OCI-LY7 (cell line): ENCODE measurements around the gene MDH2. TPM values are rescaled to one million over a fixed set of nuclear protein-coding genes. Genes with fewer than 3 reads are reported as not detected.

ENCODE experiments used
- BruUV-seq: library from RNA; stranded (reverse); fragments of 400-500 nt; replicated peaks from 2 replicates; lab custom pipeline; 2021; lab: Mats Ljungman, UMichigan
- CTCF ChIA-PET: fragments of 300-600 bp; sonication (Branson Sonifier 250); formaldehyde crosslinking; loops from one replicate; lab custom pipeline; 2022; ENCODE audit warnings: antibody characterized with exemption; ENCODE audit not compliant: unreplicated experiment; lab: Charles Lee
- POLR2A ChIA-PET: fragments of 300-600 bp; sonication (Branson Sonifier 250); formaldehyde crosslinking; loops from one replicate; lab custom pipeline; 2022; ENCODE audit warnings: antibody characterized with exemption; lab: Charles Lee
- DNase-seq: peaks from one replicate; pipeline ENCODE4 v3.0.0-alpha.2; 2015; ENCODE audit warnings: low spot score
- H2AFZ ChIP-seq: fragments of 200-600 bp; sonication (generic), shearing (Covaris generic); 2 replicates; pipeline ENCODE4 v1.6.1; 2014; ENCODE audit warnings: mild to moderate bottlenecking, antibody characterized with exemption, low read length, moderate library complexity
- H3K27ac ChIP-seq: fragments of 200-600 bp; sonication (generic); 2 replicates; pipeline ENCODE4 v1.5.1; 2014; ENCODE audit warnings: mixed run types, low read depth, mild to moderate bottlenecking, moderate library complexity, low read length, inconsistent platforms; ENCODE audit not compliant: poor library complexity, severe bottlenecking
- H3K36me3 ChIP-seq: fragments of 200-600 bp; sonication (generic); 2 replicates; pipeline ENCODE4 v1.6.1; 2014; ENCODE audit warnings: mild to moderate bottlenecking, antibody characterized with exemption, low read length, moderate library complexity, mixed read lengths; ENCODE audit not compliant: insufficient read depth
- H3K4me1 ChIP-seq: fragments of 200-600 bp; sonication (generic); 2 replicates; pipeline ENCODE4 v1.5.1; 2014; ENCODE audit warnings: mild to moderate bottlenecking, low read length; ENCODE audit not compliant: insufficient read depth, poor library complexity, severe bottlenecking
- H3K4me2 ChIP-seq: fragments of 200-600 bp; sonication (generic); 2 replicates; pipeline ENCODE4 v1.6.1; 2014; ENCODE audit warnings: mild to moderate bottlenecking, low read length
- H3K4me3 ChIP-seq: fragments of 200-600 bp; sonication (generic); 2 replicates; pipeline ENCODE4 v1.5.1; 2014; ENCODE audit warnings: mild to moderate bottlenecking, low read depth, low read length; ENCODE audit not compliant: poor library complexity, severe bottlenecking
- H3K79me2 ChIP-seq: fragments of 200-600 bp; sonication (generic); 2 replicates; pipeline ENCODE4 v1.6.1; 2016; ENCODE audit warnings: low read depth, mild to moderate bottlenecking, low read length, moderate library complexity, mixed read lengths; ENCODE audit not compliant: insufficient read depth
- H3K9me2 ChIP-seq: fragments of 200-600 bp; sonication (generic); 2 replicates; pipeline ENCODE4 v1.6.1; 2016; ENCODE audit warnings: mild to moderate bottlenecking, low read length, mixed read lengths; ENCODE audit not compliant: insufficient read depth
- H3K9me3 ChIP-seq: fragments of 200-600 bp; sonication (generic); 2 replicates; pipeline ENCODE4 v1.6.1; 2014; ENCODE audit warnings: mild to moderate bottlenecking, mixed run types, low read length, mixed read lengths
- H4K20me1 ChIP-seq: fragments of 200-600 bp; sonication (generic); 2 replicates; pipeline ENCODE4 v1.6.1; 2014; ENCODE audit warnings: mild to moderate bottlenecking, antibody characterized with exemption, low read length, moderate library complexity, mixed read lengths; ENCODE audit not compliant: insufficient read depth
- EZH2phosphoT487 ChIP-seq: fragments of 200-600 bp; sonication (generic); IDR thresholded peaks from 2 replicates; pipeline ENCODE4 v1.6.1; 2018; ENCODE audit warnings: low read depth, borderline replicate concordance, mild to moderate bottlenecking, mixed run types, antibody characterized with exemption, low read length, moderate library complexity, mixed read lengths
- intact Hi-C: fragments of 100-400 bp; cut with micrococcal nuclease; formaldehyde crosslinking; loops from one replicate; pipeline ENCODE4 v1.10.0; 2022; ENCODE audit not compliant: unreplicated experiment
- total RNA-seq, 2 experiments: library from RNA; depleted of rRNA in 1 of 2; stranded (reverse); fragments of >200 nt in 1 of 2; shearing (Covaris generic) in 1 of 2; gene quantifications; 2 replicates each; pipeline ENCODE4 v1.2.3, GENCODE V29; 2014 to 2022
- TF ChIP-seq, protein P1 (sequence below): fragments of 200-600 bp; sonication (generic); conservative IDR thresholded peaks from 2 replicates; pipeline ENCODE4 v1.5.1; 2014; ENCODE audit warnings: mild to moderate bottlenecking, antibody characterized with exemption, low read length, moderate library complexity, mixed read lengths

MDH2 gene
- total RNA-seq, 2 experiments from 2014 or later, result 155 to 253 TPM

DNA sequence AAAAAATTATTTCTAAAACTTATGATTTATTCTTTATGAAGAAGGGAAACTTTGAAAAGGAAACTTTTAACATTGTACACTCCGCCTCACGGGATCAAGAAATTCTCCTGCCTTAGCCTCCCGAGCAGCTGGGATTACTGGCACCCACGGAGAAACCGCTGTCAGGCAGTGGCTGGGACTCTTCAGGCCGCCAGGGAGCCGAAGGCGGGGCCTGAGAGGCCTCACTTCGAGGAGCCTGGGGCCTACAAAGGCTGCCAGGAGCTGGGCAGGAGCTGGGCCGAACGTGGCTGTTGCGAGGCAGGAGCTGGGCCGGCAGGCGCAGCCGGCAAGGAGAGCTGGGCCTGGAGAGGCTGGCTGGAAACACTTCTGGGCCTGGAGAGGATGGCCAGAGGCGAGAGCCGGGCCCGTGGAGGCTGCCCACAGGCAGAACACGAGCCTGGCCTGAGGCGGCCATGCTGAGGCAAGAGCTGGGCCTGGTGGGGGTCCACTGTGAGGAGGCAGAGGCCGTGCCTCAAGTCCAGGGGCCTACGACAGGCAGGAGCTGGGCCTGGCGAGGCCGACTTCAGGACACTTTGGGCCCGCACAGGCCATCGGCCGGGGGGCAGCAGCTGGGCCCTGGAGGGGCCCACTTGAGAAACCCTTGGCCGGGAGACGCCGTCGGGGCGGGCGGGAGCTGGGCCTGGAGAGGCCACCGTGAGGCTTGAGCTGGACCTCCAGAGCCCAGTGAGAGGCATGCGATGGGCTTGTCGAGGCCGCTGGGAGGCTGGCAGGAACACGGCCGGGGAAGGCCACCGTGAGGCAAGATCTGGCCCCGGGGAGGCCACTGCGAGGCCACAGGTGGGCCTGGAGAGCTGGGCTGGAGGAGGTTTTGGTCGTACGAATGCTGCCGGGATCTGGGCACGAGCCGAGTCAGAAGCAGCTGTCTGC, 23.7 kb downstream of the MDH2 start:
- CTCF ChIA-PET, result no interaction called here
- Histone ChIP-seq H3K4me3 (no peak overlapping the region), H3K4me2 (no peak overlapping the region), H3K4me1 (no peaks in the 10 kb centered on the region), H4K20me1 (no peaks in the 10 kb centered on the region), H3K9me3 (no peaks in the 10 kb centered on the region), H3K79me2 (no peaks in the 10 kb centered on the region), H3K36me3 (peaks cover 11% of the 10 kb centered on the region; the same call in 1 of the 2 replicates), H3K27ac (no peak overlapping the region), H2AFZ (no peak overlapping the region), H3K9me2 (no peaks in the 10 kb centered on the region)
- no peak for TF ChIP-seq EZH2phosphoT487
- TF ChIP-seq, protein P1, sequence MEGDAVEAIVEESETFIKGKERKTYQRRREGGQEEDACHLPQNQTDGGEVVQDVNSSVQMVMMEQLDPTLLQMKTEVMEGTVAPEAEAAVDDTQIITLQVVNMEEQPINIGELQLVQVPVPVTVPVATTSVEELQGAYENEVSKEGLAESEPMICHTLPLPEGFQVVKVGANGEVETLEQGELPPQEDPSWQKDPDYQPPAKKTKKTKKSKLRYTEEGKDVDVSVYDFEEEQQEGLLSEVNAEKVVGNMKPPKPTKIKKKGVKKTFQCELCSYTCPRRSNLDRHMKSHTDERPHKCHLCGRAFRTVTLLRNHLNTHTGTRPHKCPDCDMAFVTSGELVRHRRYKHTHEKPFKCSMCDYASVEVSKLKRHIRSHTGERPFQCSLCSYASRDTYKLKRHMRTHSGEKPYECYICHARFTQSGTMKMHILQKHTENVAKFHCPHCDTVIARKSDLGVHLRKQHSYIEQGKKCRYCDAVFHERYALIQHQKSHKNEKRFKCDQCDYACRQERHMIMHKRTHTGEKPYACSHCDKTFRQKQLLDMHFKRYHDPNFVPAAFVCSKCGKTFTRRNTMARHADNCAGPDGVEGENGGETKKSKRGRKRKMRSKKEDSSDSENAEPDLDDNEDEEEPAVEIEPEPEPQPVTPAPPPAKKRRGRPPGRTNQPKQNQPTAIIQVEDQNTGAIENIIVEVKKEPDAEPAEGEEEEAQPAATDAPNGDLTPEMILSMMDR, result no peak
- POLR2A ChIA-PET, result interaction anchor here (0.5 to 0.7 kb wide), 3 partner anchors 11 to 1131 kb away, joined by 3 to 6 read pairs (median 3); no protein-coding TSS in a partner anchor
- BruUV-seq, result no TSS peak
- intact Hi-C loops, result no loop called here
- no peak for DNase-seq

DNA sequence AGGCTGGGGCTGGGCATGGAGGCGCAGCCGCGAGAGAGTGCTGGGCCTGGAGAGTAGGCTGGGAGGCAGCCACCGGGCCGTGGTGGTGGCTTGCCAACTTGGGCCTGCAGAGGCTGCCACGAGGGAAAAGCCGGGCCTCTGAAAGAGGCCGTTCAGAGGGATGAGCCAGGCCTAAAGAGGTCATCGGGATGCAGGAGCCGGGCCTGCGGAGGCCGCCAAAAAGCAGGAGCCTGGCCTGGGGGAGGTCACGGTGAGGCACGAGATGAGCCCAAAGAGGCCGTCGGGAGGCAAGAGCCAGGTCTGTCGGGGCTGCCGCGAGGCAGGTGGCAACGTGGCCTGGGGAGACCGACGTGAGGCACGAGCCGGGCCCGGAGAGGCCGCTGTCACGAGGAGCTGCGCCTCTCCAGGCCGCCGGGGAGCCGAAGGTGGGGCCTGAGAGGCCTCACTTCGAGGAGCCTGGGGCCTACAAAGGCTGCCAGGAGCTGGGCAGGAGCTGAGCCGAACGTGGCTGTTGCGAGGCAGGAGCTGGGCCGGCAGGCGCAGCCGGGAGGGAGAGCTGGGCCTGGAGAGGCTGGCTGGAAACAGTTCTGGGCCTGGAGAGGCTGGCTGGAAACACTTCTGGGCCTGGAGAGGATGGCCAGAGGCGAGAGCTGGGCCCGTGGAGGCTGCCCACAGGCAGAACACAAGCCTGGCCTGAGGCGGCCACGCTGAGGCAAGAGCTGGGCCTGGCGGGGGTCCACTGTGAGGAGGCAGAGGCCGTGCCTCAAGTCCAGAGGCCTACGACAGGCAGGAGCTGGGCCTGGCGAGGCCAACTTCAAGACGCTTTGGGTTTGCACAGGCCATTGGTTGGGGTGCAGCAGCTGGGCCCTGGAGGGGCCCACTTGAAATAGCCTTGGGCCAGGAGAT, 24.6 kb downstream of the MDH2 start:
- Histone ChIP-seq H3K9me3 (no peaks in the 10 kb centered on the region), H3K36me3 (peaks cover 2% of the 10 kb centered on the region; the same call in 1 of the 2 replicates), H2AFZ (no peak overlapping the region), H3K4me3 (no peak overlapping the region), H3K4me1 (no peaks in the 10 kb centered on the region), H3K27ac (no peak overlapping the region), H3K9me2 (no peaks in the 10 kb centered on the region), H3K4me2 (no peak overlapping the region), H4K20me1 (no peaks in the 10 kb centered on the region), H3K79me2 (no peaks in the 10 kb centered on the region)
- no peak for DNase-seq
- BruUV-seq, result no TSS peak
- intact Hi-C loops, result no loop called here
- ChIA-PET POLR2A (interaction anchor here (0.5 kb wide), 1 partner anchor 1131 kb away, joined by 3 read pairs; no protein-coding TSS in a partner anchor), CTCF (no interaction called here)
- no peak for TF ChIP-seq EZH2phosphoT487
- TF ChIP-seq, protein P1, result no peak
